Measurements from ENCODE around the gene A2M.

The A2M gene

DNA sequence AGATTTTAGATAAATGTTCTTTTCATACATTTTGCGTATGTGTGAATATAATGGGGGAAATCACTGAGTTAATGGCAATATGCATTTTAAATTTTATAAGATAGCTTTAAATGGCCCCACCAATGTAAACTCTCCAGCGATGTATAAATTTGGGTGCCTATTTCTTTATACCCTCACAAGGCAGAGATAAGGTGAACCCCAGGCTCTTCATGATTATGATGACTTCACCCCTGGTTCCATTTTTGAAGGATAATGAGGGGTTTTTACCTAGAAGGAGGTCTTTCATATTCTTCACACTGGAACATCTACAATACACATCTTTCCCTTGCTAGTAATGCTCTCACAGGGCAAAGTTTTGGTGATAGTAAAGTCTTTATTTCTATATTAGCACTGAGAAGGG is 91.2 kb downstream of the A2M start:
- Histone ChIP-seq H3K36me3 (ENCODE audit: control insufficient read depth, low read depth, low read length) (no peaks in the 10 kb centered on the region), H3K9me3 (ENCODE audit: control insufficient read depth, low read depth, low read length) (no peaks in the 10 kb centered on the region), H3K4me1 (ENCODE audit: control insufficient read depth, low read depth, low read length) (no peaks in the 10 kb centered on the region), H3K27me3 (ENCODE audit: control insufficient read depth, insufficient read depth, low read length) (no peaks in the 10 kb centered on the region), H3K4me3 (ENCODE audit: low read length) (no peak overlapping the region), H3K9ac (ENCODE audit: low read length) (no peak overlapping the region), H3K27ac (ENCODE audit: low read length) (no peak overlapping the region)

DNA sequence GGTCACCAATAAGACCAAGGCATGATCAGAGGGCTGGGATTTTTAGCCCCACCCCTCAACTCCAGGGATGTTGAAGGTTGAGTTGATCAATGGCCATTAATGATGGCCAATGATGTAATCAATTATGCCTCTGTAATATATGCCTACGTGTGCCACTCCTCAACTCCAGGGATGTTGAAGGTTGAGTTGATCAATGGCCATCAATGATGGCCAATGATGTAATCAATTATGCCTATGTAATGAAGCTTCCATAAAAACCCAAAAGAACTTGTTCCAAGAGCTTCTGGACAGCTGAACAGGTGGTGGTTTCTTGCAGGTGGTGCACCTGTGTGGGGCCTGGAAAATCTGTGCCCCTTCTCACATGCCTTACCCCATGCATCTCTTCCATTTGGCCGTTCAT is 93.1 kb downstream of the A2M start:
- Histone ChIP-seq H3K9me3 (ENCODE audit: control insufficient read depth, low read depth, low read length) (peaks cover 2% of the 10 kb centered on the region), H3K27ac (ENCODE audit: low read length) (no peak overlapping the region), H3K27me3 (ENCODE audit: control insufficient read depth, insufficient read depth, low read length) (no peaks in the 10 kb centered on the region), H3K4me3 (ENCODE audit: low read length) (no peak overlapping the region), H3K36me3 (ENCODE audit: control insufficient read depth, low read depth, low read length) (no peaks in the 10 kb centered on the region), H3K9ac (ENCODE audit: low read length) (no peak overlapping the region), H3K4me1 (ENCODE audit: control insufficient read depth, low read depth, low read length) (no peaks in the 10 kb centered on the region)

Measured in iPS-18a (cell line).